ENCODE data around the gene UBE2E2. TPM values are rescaled to one million over a fixed set of nuclear protein-coding genes. Genes with fewer than 3 reads are reported as not detected.
A peak's percentile ranks its signal among the peaks of the same experiment; 100 is the strongest.

UBE2E2 gene
- total RNA-seq, 4 donors from 2014 or later = 7.9 to 44.7 (median 26.6) TPM

- H3K4me1 ChIP-seq = peaks cover 30 to 48% of the 10 kb centered on the region in 2 donors
- H3K27me3 ChIP-seq = no peaks in the 10 kb centered on the region
- ATAC-seq = no peak
- no peak for TF ChIP-seq POLR2A (IDR thresholded peaks at IDR 0.05)
- TF ChIP-seq, protein P1, sequence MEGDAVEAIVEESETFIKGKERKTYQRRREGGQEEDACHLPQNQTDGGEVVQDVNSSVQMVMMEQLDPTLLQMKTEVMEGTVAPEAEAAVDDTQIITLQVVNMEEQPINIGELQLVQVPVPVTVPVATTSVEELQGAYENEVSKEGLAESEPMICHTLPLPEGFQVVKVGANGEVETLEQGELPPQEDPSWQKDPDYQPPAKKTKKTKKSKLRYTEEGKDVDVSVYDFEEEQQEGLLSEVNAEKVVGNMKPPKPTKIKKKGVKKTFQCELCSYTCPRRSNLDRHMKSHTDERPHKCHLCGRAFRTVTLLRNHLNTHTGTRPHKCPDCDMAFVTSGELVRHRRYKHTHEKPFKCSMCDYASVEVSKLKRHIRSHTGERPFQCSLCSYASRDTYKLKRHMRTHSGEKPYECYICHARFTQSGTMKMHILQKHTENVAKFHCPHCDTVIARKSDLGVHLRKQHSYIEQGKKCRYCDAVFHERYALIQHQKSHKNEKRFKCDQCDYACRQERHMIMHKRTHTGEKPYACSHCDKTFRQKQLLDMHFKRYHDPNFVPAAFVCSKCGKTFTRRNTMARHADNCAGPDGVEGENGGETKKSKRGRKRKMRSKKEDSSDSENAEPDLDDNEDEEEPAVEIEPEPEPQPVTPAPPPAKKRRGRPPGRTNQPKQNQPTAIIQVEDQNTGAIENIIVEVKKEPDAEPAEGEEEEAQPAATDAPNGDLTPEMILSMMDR (IDR thresholded peaks at IDR 0.05 in 4 of 5, conservative IDR thresholded peaks at IDR 0.05 in 1 of 5) = no peak
- DNase-seq = no peak
- intact Hi-C loops (cut with DNase I; ENCODE audit: low total_unique reads) = no loop called here
- peak overlapping the region in 2 of 4 donors; percentile 3 to 44 for H3K27ac ChIP-seq
- no peaks in the 10 kb centered on the region for H3K36me3 ChIP-seq
- H3K9me3 ChIP-seq = no peaks in the 10 kb centered on the region
- in situ Hi-C loops (cut with MboI; ENCODE audit: low sequenced_read_pairs in 4 of 4) = no loop called here
- H3K4me3 ChIP-seq = no peak overlapping the region
These were observed 37.2 kb downstream of the UBE2E2 start for GRCh38 chr3:23240171-23240785.

DNA sequence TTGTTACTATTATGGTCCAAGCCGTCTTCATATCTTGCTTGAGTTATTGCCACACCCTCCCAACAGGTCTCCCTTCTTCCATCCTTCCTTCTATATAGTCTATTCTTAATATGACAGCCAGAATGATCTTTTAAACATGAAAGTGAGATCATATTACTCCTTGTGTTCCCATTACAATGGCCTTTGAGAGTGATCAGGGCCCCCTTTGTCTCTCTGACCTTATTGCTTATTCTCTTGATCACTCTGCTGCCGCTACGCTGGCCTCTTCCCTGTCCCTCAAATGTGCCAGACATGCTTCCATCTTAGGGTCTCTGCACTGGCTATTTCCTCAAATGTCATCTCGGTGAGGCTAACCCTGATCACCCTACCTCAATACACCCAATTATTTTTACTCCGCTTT, 38.1 kb downstream of the UBE2E2 start:
- Histone ChIP-seq H3K9me3 (no peaks in the 10 kb centered on the region), H3K27ac (no peak overlapping the region), H3K36me3 (no peaks in the 10 kb centered on the region), H3K4me3 (no peak overlapping the region), H3K27me3 (no peaks in the 10 kb centered on the region), H3K4me1 (peaks cover 30 to 48% of the 10 kb centered on the region in 2 donors)
- no peak for ATAC-seq
- in situ Hi-C loops (cut with MboI; ENCODE audit: low sequenced_read_pairs in 4 of 4) (no loop called here), intact Hi-C loops (cut with DNase I; ENCODE audit: low total_unique reads) (no loop called here)
- DNase-seq = no peak
- TF ChIP-seq, protein P1 (IDR thresholded peaks at IDR 0.05 in 4 of 5, conservative IDR thresholded peaks at IDR 0.05 in 1 of 5) = no peak
- no peak for TF ChIP-seq POLR2A (IDR thresholded peaks at IDR 0.05)

DNA sequence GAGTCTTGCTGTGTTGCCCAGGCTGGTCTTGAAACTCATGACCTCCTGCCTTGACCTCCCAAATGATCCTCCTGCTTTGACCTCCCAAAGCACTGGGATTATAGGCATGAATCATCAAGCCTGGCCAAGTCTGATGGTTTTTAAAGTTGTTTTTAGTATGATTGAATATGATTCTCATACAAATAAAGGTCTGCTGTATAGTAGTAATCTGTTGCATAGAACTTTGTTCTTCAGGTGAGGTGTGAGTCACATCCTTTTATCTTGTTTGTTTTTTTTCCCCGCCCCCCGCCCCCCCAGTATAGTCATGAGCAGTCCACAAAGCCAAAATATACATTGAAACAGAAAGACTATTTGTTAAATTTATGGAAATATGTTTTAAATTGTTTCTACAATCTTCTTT, 39.0 kb downstream of the UBE2E2 start:
- TF ChIP-seq POLR2A (IDR thresholded peaks at IDR 0.05) = no peak
- TF ChIP-seq, protein P1 (IDR thresholded peaks at IDR 0.05 in 4 of 5, conservative IDR thresholded peaks at IDR 0.05 in 1 of 5) = no peak
- intact Hi-C loops (cut with DNase I; ENCODE audit: low total_unique reads) = no loop called here
- in situ Hi-C loops (cut with MboI; ENCODE audit: low sequenced_read_pairs in 4 of 4) = no loop called here
- H3K27ac ChIP-seq = no peak overlapping the region
- no peak overlapping the region for H3K4me3 ChIP-seq
- DNase-seq = no peak
- no peaks in the 10 kb centered on the region for H3K9me3 ChIP-seq
- H3K36me3 ChIP-seq = no peaks in the 10 kb centered on the region
- ATAC-seq = no peak
- peaks cover 30 to 43% of the 10 kb centered on the region in 2 donors for H3K4me1 ChIP-seq
- no peaks in the 10 kb centered on the region for H3K27me3 ChIP-seq

- Histone ChIP-seq H3K9me3 (no peaks in the 10 kb centered on the region), H3K27ac (no peak overlapping the region), H3K36me3 (no peaks in the 10 kb centered on the region), H3K4me1 (peaks cover 33 to 53% of the 10 kb centered on the region in 2 donors), H3K27me3 (no peaks in the 10 kb centered on the region), H3K4me3 (no peak overlapping the region)
- in situ Hi-C loops (cut with MboI; ENCODE audit: low sequenced_read_pairs in 4 of 4) = no loop called here
- no peak for TF ChIP-seq POLR2A (IDR thresholded peaks at IDR 0.05)
- TF ChIP-seq, protein P1 (IDR thresholded peaks at IDR 0.05 in 4 of 5, conservative IDR thresholded peaks at IDR 0.05 in 1 of 5) = no peak
- ATAC-seq = no peak
- no peak for DNase-seq
- intact Hi-C loops (cut with DNase I; ENCODE audit: low total_unique reads) = no loop called here
These were observed 41.4 kb downstream of the UBE2E2 start for GRCh38 chr3:23244324-23245041.

Data from gastrocnemius medialis (tissue), 4 donors.